GM19238 (cell line): ENCODE measurements around the gene FRRS1.
"Not testable (repeated sequence)": the region's sequence is repeated elsewhere in the genome, so short reads cannot be mapped to it uniquely, and the experiment has no call there.

Experiments used
- DNase-seq: peaks from one replicate; pipeline ENCODE4 v3.0.0; 2011; ENCODE audit warnings: low spot score; ENCODE audit not compliant: insufficient read length

FRRS1 gene

DNA sequence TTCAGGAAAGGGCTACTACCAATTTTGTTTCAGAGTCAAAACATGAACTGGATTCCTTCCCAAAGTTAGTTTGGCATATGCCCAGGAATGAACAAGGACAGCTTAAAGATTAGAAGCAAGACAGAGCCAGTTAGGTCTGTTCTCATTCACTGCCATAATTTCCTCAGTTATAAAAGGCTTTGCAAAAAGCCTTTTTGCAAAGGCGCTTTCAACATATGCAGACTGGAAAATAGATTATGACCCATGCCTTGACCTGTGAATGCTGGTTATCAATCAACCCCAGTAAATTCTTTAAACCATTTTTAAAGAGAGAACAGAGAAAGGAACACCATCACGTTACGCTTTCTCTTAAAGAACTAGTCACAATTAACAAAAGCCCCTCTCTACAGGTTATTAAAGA, 1.7 kb upstream of the FRRS1 start:
- DNase-seq = no peak

DNA sequence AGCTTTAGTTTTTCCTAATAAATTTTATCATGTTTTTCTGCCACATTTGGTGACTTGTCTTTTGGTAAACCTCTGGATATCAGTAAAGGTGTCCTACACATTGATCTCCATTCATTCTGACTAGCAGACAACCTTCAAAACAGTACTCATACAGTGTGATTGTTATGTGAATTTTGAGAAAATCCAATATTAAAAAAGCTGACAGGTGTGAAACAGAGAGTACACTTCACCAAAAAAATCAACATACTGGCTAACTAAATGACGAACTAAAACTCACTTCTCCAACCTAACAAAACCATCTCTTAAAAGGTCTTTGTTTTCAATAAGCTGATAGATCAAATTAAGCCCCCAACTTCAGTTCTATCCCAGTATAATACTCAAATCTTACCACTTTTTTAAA, 1.5 kb downstream of the FRRS1 start:
- no peak for DNase-seq

DNA sequence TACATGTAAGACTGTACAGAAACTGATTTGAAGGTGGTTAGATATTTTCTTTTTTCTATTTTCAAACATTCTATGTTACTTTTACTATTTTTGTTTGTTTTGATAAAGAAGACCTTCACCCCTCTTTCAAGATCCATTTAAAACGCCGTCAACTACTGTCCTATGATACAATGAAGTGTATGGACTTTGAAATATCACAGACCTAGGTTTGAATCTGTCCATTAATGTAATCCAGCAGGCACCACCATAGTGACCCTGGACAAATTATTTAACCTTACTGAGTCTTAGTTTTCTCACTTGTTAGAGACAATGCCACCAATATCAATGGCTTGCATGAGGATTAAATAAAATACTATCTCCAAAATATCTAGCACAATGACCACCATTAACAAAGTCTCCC, 2.0 kb downstream of the FRRS1 start:
- DNase-seq = no peak

DNA sequence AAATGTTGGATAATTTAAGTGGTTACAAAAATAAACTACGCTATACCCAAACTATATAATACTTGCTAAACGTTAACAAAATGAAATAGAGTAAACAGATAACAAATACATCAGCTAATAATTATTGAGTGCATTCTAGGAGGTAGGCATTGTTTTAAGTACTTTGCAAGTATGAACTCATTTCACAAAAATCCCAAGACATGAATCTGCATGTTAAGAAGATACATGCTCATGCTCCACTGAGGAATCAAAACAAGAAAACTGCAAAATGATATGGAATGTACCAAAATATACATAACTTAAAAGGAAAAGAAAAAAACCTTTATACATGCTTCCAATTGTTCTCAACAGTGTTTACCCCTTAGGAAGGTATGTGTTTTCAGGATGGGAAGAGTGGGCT, 2.5 kb downstream of the FRRS1 start:
- no peak for DNase-seq

DNA sequence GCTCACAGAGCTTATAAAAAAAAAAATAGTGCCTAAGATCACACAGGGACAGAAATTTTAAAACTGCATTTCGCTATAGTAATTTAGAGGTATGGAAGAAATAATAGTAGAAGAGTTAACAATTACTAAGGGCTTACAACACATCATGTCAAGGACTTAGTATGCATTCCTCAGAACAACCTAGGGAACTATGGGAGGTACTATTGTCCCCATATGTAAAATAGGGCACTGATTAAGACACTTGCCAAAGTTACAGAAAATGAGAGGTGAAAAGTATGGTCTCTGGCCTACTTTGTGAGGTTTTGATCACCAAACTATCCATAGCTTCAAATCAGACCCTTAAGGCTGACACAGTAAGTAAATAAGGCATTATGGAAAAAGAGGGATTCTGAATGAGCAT, 4.7 kb downstream of the FRRS1 start:
- DNase-seq = no peak

DNA sequence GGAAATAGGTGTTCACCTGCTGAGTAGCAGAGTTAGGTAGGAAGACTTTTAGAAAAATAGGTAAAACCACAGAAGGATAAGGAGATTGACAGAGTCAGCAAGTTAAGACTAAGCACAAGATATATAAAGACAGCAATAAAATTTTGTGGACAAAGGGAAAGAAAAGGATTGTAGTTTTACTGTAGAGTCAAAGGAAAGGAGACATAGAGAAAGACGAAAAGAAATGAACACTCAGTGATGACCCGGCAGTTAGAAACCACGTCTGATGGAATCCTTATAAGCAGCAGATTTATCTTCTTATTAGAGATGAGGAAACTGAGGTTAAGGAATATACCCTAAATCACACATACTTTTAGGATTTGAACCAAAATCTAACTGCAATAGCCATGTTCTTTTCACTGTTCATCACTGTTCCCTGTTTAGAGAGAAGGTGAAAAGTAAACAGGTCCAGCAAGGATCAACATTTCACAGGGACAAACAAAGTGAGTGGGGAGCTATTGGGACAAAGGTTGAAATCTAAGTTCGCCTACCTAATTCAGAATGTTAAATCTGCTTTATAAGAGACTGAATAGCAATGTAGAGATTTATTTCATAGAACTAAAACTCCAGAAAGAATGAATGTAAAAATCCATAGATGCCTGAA, 6.8 kb downstream of the FRRS1 start:
- no peak for DNase-seq

DNA sequence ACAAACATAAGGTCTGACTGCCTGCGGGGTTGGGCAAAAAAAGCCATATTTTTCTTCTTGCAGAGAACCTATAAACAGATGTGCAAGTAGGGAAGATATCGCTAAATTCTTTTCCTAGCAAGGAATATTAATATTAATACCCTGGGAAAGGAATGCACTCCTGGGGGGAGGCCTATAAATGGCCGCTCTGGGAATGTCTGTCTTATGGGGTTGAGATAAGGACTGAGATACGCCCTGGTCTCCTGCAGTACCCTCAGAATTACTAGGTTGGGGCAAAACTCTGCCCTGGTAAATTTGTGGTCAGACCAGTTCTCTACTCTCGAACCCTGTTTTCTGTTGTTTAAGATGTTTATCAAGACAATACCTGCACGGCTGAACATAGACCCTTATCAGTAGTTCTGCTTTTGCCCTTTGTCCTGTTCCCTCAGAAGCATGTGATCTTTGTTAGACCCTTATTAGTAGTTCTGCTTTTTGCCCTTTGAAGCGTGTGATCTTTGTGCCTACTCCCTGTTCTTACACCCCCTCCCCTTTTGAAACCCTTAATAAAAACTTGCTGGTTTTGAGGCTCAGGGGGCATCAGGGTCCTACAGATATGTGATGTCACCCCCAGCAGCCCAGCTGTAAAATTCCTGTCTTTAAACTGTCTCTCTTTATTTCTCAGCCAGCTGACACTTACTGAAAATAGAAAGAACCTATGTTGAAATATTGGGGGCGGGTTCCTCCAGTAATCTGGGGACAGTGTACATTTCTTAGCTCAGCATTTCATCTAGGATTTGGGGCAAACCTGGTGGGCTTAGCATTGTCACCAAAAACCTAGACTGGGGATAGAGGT, 7.5 kb downstream of the FRRS1 start:
- DNase-seq = not testable (repeated sequence)

DNA sequence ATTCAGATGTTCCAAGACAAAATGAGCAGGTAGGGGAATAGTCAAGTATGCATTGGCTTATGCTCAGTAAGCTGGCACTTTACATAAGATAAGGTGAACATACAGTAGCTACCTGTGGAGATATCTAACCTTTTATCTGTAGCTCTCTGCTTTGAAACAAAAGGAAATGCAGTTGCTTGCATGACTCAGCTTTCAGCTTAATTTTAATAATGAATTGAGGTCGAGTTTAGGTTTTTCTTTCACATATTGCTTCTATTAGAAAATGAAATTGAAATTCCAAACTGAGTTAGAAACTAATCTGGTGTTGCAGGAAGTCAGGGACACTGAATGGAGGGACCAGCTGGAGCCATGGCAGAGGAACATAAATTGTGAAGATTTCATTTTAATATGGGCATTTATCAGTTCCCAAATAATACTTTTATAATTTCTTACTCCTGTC, 8.3 kb downstream of the FRRS1 start:
- no peak for DNase-seq

DNA sequence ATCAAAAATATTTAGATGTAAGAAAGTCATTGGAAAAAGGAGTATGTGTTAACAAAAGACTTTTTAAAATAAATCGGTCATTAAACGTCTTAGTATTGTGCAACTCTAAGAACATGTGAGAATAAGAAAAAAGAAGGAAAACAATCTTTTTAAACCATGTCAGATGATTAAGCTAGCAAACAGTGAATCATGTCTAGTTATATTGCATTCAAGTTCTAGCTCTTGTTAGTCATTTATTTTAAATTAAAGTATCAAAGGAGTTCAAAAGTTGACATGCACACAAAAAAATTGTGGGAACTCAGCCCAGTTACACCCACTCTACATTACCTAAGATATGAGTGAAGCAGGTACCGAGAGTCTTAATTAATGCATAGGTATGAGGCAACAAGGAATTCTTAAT, 9.8 kb downstream of the FRRS1 start:
- DNase-seq = no peak

DNA sequence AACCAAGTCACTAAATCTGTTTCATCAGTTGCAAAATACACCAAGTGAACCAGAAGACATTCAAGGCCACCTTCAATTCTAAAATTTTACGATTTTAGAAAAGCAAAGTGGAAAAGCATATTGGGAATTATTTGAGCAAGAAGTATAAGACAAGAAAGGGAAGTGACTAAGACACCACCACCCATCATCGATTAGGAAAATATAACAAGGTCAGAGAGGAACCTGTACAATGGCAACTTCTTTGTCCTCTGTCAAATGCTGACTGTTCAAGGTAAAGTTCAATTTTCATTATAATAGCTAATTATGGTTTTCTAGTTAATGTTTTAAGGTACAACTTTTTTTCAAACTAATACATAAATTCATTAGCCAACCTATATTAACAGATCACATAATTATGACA, 10.8 kb downstream of the FRRS1 start:
- no peak for DNase-seq

DNA sequence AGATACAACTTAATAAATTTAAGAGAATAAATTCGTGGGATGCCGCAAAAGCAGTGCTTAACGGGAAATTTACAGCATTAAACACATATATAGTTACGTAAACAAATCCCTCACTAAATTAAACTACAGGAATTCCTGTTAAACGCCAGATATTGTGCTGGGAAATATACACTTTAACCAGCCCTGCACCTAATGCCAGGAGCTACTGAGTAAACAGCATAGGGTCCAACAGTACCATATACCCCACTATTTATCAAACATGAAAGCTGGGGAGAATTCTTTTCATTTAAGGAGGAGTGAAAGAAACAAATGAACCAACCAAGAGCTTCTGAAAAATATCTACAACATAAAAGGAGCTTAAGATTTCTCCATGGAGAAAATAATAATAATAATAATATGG, 11.7 kb downstream of the FRRS1 start:
- DNase-seq = no peak

DNA sequence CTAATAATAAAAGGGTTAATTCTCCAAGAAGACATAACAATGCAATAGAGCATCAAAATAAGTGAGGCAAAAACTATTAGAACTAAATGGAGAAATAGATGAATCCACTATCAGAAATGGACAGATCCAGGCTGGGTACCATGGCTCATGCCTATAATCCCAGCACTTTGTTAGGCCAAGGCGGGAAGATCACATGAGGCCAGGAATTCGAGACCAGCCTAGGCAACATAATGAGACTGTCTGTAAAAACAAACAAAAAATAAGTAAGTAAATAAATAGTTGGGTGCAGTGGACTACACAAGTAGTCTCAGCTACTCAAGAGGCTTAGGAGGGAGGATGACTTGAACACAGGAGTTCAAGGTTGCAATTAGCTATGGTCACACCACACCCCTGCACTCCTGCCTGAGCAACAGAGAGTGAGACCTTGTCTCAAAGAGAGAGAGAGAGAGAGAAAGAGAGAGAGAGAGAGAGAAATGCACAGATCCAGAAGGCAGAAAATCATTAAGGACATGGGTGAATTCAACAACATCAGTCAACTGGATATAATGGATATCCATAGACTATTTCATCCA, 12.3 kb downstream of the FRRS1 start:
- no peak for DNase-seq

DNA sequence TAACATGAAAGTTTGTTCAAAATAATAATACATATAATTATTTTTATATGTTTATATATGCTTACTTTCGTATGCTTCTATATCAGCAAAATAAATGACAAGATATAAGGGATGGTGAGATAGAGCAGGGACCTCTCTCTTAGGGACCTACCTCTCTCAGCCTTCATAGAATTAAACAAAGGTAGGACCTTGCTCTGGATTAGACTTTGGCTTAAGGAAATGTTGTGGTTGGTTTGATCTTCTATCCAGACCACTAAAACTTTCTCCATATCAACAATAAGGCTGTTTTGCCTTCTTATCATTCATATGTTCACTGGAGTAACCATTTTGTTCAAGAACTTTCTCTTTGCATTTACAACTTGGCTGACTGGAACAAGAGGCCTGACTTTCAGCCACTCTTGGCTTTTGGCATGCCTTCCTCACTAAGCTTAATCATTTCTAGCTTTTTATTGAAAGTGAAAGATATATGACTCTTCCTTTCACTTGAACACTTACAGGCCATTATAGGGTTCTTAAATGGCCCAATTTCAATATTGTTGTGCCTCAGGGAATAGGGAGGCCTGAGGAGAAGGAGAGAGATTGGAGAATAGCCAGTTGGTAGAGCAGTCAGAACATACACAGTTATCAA, 14.4 kb downstream of the FRRS1 start:
- DNase-seq = no peak

DNA sequence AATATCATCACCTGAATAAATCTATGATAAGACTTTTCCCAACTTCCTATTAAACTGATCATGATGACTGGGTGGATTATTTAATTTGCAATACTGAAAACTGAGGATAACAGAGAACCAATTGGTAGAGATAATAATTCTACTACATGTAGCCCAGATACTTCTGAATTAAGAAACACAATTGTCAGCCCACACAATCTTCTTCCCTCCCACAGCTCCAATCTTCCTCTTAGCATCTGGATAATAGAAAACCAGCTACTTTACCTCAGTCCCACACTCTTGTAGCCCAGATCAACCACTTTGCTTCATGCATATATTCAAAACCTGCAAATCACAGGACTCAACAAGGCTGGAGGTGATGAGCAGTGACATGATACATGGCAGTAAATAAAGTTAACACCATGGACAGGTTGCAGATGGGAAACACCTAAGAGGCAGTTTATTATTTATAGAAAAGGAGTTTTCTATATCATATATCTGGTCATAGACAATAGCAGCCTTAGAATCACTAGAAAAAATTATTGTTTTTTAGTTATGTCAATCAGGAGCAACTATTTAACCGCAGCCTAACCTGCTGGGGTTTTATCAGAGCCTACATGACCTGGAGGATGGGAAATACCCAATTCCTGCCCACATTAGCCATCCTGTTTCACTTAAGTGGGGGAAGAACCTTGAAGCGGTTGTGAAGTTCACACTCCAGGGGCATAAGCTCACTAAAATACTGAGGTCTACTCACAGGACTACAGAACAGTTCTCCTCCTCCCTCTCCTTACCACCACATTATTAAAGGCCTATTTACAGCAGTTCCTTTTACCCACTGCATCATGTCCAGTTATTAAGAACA, 16.7 kb downstream of the FRRS1 start:
- no peak for DNase-seq

DNA sequence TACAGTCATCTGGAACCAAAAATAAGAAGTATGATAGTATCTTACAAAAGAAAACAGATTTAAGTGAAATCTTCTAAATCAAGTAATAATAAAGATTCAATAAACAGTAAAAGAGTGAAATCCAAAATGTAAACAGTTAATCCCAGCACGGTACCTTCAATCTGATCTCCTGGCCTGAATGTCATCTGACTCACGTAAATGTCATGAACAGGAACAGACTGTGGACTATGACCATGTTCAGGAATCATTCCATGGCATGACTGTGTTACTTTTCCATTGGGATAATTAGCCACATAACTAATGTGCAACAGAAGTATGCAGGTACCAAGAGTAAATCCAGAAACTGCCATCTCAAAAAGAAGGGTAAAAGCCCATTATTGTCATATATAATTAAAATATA, 18.0 kb downstream of the FRRS1 start:
- no peak for DNase-seq

DNA sequence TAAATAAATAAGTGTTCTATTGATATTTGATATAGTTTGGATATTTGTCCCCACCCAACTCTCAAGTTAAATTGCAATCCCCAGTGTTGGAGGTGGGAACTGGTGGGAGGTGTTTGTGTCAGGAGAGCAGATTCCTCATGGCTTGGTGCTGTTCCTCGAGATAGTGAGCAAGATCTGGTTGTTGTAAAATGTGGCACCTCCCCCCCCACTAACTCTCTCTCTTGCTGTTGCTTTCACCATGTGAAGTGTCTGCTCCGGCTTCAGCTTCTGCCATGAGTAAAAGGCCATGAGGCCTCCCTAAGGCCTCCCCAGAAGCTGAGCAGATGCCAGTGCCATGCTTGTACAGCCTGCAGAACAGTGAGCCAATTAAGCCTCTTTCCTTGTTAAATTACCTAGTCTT, 20.8 kb downstream of the FRRS1 start:
- DNase-seq = no peak

DNA sequence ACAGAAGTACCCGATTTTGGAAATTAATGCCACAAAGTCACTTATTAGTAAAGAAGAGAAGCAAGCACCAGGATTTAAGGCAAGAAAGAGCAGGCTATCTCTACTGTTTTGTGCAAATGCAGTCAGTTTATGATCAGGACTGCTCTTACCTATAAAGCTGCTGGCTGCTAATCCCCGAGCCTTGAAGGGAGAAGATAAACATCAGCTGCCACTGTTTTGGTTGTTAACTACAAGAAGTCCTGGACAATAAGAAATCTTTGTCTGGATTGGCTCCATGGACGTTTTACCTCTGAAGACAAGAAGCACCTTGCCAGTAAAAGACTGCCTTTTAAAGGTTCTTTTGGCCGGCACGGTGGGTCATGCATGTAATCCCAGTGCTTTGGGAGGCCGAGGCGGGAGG, 21.4 kb downstream of the FRRS1 start:
- no peak for DNase-seq

DNA sequence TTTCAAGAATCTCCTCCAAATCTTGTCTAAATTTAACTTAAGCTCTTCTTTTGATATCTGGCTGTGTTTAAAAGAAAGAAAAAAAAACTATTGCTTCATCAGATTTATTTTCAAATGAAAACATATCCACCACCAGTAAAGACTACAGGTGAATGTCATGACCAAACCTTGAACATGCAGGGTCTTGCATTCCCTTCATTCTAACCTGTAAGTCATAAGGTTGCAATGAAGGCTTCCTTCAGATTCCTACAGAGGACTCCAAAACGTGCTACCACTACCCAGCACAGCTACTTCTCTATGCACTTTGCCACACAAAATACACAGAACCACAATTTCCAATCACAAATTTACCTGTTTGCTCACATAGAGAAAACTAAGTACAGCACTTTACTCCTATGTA, 26.3 kb downstream of the FRRS1 start:
- DNase-seq = no peak

DNA sequence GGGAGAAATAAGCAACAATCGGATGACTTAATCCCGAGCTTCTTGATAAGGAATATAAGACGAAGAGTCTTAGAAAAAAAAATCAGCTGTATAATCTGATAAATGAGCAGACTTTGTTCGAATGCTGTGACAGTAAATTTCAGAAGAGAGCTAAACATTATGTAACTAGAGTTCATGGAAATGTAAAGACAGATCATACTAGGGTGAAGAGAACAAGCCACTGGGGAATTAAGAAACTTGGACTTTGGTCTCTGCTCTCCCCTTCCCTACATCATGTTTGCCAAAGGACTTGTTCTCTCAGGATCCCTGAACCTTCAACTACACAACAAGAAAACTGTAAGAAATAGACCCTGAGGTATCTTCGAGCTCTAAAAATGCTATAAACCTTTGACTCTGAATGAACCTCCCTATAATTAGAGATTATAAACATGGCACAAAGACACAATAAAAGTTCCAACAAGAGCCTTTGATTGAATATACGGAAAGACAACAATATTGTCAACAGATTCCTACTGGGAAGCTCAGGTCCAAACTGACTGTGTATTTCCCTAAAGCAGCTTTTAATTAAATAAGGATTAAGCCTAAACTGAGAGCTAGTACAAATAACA, 27.5 kb downstream of the FRRS1 start:
- no peak for DNase-seq

DNA sequence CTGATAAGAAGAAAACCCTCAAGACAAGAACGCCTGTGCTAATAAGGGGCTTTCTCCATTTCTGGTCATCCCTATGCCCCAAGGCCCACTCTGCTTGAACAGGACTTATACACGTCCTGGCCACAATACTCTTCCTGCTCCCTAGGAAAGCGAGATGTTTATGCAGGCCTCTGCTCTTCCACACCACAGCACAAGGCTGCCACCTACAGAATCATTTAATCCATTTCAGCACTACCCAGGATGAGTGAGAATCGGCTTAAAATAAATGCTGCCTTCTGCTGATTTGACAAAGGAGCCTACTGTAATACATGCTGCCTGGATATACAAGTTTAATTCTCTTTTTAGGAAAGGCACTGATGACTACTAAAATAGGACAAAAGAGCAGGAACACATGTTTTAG, 29.4 kb downstream of the FRRS1 start:
- no peak for DNase-seq

DNA sequence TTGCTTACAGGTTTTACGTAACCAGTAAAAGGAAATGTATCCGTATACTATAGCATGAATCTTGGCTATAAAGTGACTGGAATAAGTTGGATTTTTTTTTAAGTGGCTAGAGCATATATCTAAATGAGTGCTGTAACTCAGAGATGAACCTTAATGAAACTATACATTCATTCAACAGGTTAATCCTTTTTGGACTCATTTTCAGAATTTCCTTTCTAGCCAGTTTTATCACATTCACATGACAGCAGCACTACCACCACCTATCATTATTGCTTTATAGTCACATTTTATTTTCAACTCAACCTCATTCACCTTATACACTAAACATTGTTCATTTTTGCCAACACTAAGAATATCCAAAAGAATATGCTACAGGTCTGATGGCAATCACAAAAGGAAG, 30.6 kb downstream of the FRRS1 start:
- DNase-seq = no peak
